OCI-LY1 (cell line): ENCODE results near the gene SEC14L3.

Experiments
- H2AFZ ChIP-seq: fragments of 200-600 bp; sonication (generic), shearing (Covaris generic); 2 replicates; pipeline ENCODE4 v1.6.0; 2014; ENCODE audit warnings: antibody characterized with exemption, mild to moderate bottlenecking, low read length
- H3F3A ChIP-seq: fragments of 200-600 bp; sonication (generic), shearing (Covaris generic); 2 replicates; pipeline ENCODE4 v1.6.0; 2014; ENCODE audit warnings: mild to moderate bottlenecking, antibody characterized with exemption, low read length, moderate library complexity; ENCODE audit not compliant: insufficient read depth
- H3K27ac ChIP-seq: fragments of 200-600 bp; sonication (generic); 2 replicates; pipeline ENCODE4 v1.5.1; 2014; ENCODE audit warnings: low read length, mixed run types, mild to moderate bottlenecking, low read depth; ENCODE audit not compliant: poor library complexity, severe bottlenecking
- H3K27me3 ChIP-seq: fragments of 200-600 bp; sonication (generic); 2 replicates; pipeline ENCODE4 v1.6.0; 2014; ENCODE audit warnings: antibody characterized with exemption, mild to moderate bottlenecking, low read length, moderate library complexity; ENCODE audit not compliant: insufficient read depth
- H3K36me3 ChIP-seq: fragments of 200-600 bp; sonication (generic); 2 replicates; pipeline ENCODE4 v1.6.1; 2014; ENCODE audit warnings: mild to moderate bottlenecking, antibody characterized with exemption, low read length, moderate library complexity, mixed read lengths; ENCODE audit not compliant: insufficient read depth
- H3K4me1 ChIP-seq: fragments of 200-600 bp; sonication (generic); 2 replicates; pipeline ENCODE4 v1.5.1; 2014; ENCODE audit warnings: mild to moderate bottlenecking, low read length, moderate library complexity; ENCODE audit not compliant: insufficient read depth, severe bottlenecking
- H3K4me2 ChIP-seq: fragments of 200-600 bp; sonication (generic), shearing (Covaris generic); 2 replicates; pipeline ENCODE4 v1.6.1; 2014; ENCODE audit warnings: low read length
- H3K4me3 ChIP-seq: fragments of 200-600 bp; sonication (generic); 2 replicates; pipeline ENCODE4 v1.5.1; 2014; ENCODE audit warnings: low read length, low read depth, mild to moderate bottlenecking, mixed read lengths; ENCODE audit not compliant: poor library complexity, severe bottlenecking
- H3K79me2 ChIP-seq: fragments of 200-600 bp; shearing (Covaris generic); 2 replicates; pipeline ENCODE4 v1.6.1; 2016; ENCODE audit warnings: mixed run types, low read length, mixed read lengths; ENCODE audit not compliant: insufficient read depth
- H3K9ac ChIP-seq: fragments of 200-600 bp; sonication (generic), shearing (Covaris generic); 2 replicates; pipeline ENCODE4 v1.6.1; 2014; ENCODE audit warnings: mild to moderate bottlenecking, low read length, mixed read lengths
- H3K9me2 ChIP-seq: fragments of 200-600 bp; sonication (generic), shearing (Covaris generic); 2 replicates; pipeline ENCODE4 v1.6.1; 2014; ENCODE audit warnings: low read depth, mild to moderate bottlenecking, low read length, mixed read lengths
- H3K9me3 ChIP-seq: fragments of 200-600 bp; shearing (Covaris generic); 2 replicates; pipeline ENCODE4 v1.6.1; 2014; ENCODE audit warnings: low read length, mixed read lengths
- H4K20me1 ChIP-seq: fragments of 200-600 bp; sonication (generic), shearing (Covaris generic); 2 replicates; pipeline ENCODE4 v1.6.0; 2016; ENCODE audit warnings: mild to moderate bottlenecking, low read length; ENCODE audit not compliant: insufficient read depth
- CTCF ChIP-seq: fragments of 200-600 bp; sonication (generic), shearing (Covaris generic); IDR thresholded peaks from 2 replicates; pipeline ENCODE4 v1.5.1; 2017; ENCODE audit warnings: mild to moderate bottlenecking, antibody characterized with exemption, low read length, moderate library complexity, mixed read lengths
- EZH2 ChIP-seq: fragments of 200-600 bp; sonication (generic), shearing (Covaris generic); IDR thresholded peaks from 2 replicates; pipeline ENCODE4 v1.8.0; 2017; ENCODE audit warnings: borderline replicate concordance, mixed run types, mild to moderate bottlenecking, antibody characterized with exemption, low read length, moderate library complexity, mixed read lengths

SEC14L3 gene

DNA sequence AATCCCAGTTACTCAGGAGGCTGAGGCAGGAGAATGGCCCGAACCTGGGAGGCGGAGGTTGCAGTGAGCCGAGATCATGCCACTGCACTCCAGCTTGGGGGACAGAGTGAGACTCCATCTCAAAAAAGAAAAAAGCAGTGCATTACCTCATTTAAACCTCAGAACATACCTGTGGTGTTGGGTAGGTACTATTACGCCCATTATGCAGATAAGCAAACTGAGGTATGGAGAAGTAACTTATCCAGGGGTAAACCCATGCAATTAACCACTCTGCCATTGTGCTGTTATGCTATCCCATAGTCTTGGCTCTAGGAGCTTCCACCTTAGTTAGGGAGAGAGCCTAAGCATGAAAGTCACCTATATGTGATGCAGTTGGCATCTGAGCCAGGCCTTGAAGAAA lies 2.3 kb upstream of the SEC14L3 start:
- H3K27me3 ChIP-seq: no peaks in the 10 kb centered on the region
- no peak overlapping the region for H3K4me2 ChIP-seq
- H4K20me1 ChIP-seq: no peaks in the 10 kb centered on the region
- H3F3A ChIP-seq: no peaks in the 10 kb centered on the region
- TF ChIP-seq EZH2 (no peak), CTCF (no peak)
- H3K79me2 ChIP-seq: no peaks in the 10 kb centered on the region
- H3K4me1 ChIP-seq: no peaks in the 10 kb centered on the region
- H2AFZ ChIP-seq: no peak overlapping the region
- H3K9me2 ChIP-seq: no peaks in the 10 kb centered on the region
- no peaks in the 10 kb centered on the region for H3K9me3 ChIP-seq
- no peaks in the 10 kb centered on the region for H3K36me3 ChIP-seq
- no peak overlapping the region for H3K27ac ChIP-seq
- H3K4me3 ChIP-seq: no peak overlapping the region
- no peak overlapping the region for H3K9ac ChIP-seq

- Histone ChIP-seq H3K4me3 (no peak overlapping the region), H3K9me2 (no peaks in the 10 kb centered on the region), H3K9ac (no peak overlapping the region), H3K36me3 (no peaks in the 10 kb centered on the region), H4K20me1 (no peaks in the 10 kb centered on the region), H3K79me2 (no peaks in the 10 kb centered on the region), H2AFZ (no peak overlapping the region), H3K27me3 (no peaks in the 10 kb centered on the region), H3K4me2 (no peak overlapping the region), H3K4me1 (no peaks in the 10 kb centered on the region), H3K27ac (no peak overlapping the region), H3F3A (no peaks in the 10 kb centered on the region), H3K9me3 (no peaks in the 10 kb centered on the region)
- TF ChIP-seq CTCF (no peak), EZH2 (no peak)
Measured at GRCh38 chr22:30472994-30473720, 1.3 kb upstream of the SEC14L3 start.

GRCh38 chr22:30470655-30471054 lies 1.2 kb downstream of the SEC14L3 start:
- H3K4me3 ChIP-seq: no peak overlapping the region
- H3K79me2 ChIP-seq: no peaks in the 10 kb centered on the region
- no peaks in the 10 kb centered on the region for H4K20me1 ChIP-seq
- H3F3A ChIP-seq: no peaks in the 10 kb centered on the region
- no peaks in the 10 kb centered on the region for H3K4me1 ChIP-seq
- no peaks in the 10 kb centered on the region for H3K27me3 ChIP-seq
- no peak overlapping the region for H2AFZ ChIP-seq
- no peaks in the 10 kb centered on the region for H3K36me3 ChIP-seq
- no peak for TF ChIP-seq EZH2
- TF ChIP-seq CTCF: no peak
- H3K9ac ChIP-seq: no peak overlapping the region
- no peaks in the 10 kb centered on the region for H3K9me2 ChIP-seq
- H3K27ac ChIP-seq: no peak overlapping the region
- no peaks in the 10 kb centered on the region for H3K9me3 ChIP-seq
- no peak overlapping the region for H3K4me2 ChIP-seq
